NOMO-1 (cell line): ENCODE measurements around the gene OPCML.

Experiments
- DNase-seq, 2 experiments: peaks; one replicate each; lab custom pipeline; 2025; ENCODE audit not compliant: unreplicated experiment in 2 of 2; lab: John Stamatoyannopoulos, UW

Gene OPCML

DNA sequence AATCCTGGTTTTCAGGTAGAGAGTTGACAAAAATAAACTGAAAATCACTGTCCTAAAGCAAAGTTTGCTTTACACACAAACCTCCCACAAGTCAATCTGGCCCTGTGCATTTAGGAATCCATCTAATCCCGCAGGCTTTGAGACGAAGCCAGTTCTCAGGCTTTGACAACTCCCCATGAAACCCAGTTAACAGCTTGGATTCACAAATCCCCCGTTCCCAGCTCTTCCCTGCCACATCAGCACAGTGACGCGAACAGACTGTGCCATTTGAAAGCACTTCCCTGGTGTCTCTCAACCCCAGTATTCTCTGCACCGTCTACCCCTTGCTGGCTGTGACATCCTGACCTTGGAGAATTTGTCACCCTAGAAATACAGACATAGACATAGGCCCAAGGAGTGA is 117.8 kb downstream of the OPCML start:
- no peak for DNase-seq

DNA sequence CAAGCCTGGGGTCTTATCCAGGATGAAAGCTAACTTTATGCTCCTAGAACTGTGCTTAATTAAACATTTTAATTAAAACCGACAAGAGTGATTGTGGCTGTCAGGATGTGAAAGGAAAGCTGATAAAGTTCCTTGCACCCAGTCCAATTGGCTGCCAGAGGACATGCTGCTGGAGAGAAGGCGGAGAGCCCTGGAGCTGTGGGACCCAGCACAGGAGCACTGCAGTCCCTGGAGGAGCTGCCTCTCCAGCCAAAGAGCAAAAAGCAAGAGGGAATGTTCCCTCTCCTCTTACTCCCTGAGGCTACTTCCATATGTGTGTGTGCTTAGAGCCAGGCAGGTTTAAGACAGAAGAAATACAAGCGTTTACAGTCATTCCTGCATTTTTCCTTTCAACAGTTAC is 118.6 kb downstream of the OPCML start:
- DNase-seq = no peak

GRCh38 chr11:133409799-133410198 is 122.5 kb downstream of the OPCML start:
- DNase-seq = no peak

- DNase-seq = no peak
Observed at GRCh38 chr11:133408936-133409335, 123.4 kb downstream of the OPCML start.

DNA sequence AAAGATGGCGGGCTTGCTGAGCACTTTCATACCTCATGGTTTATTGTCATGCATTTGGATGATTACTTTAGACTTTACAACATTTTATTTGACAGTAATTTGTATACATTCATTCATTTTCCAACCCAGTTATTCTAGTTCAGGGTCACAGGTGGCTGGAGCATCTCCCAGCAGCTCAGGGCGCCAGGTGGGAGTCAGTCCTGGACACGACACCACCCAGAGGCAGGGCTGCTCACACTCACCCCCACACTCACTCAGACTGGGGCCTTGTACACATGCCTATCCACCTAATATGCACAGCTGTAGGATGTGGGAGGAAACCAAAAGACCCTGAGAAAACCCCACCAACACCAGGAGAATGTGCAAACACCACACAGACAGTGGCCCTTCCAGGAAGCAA is 123.9 kb downstream of the OPCML start:
- no peak for DNase-seq

DNA sequence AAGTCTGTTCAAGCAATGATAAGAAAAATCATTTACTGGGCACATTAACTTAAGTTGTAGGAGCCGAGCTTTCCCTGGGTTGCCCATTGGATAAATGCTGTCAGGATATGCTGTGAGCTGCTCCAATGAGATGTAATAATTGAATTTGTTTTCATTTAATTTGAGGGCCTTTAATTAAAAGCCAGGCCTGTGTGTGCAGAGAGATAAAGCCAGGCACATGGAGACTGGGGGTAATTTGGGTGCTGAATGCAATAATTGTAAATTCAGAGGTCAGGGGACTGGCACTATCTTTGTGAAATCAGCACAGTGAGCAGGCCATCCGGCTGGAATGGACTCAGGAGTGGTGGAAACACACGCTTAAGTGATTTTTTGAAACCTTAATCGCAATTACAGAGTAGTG is 125.8 kb downstream of the OPCML start:
- no peak for DNase-seq

DNA sequence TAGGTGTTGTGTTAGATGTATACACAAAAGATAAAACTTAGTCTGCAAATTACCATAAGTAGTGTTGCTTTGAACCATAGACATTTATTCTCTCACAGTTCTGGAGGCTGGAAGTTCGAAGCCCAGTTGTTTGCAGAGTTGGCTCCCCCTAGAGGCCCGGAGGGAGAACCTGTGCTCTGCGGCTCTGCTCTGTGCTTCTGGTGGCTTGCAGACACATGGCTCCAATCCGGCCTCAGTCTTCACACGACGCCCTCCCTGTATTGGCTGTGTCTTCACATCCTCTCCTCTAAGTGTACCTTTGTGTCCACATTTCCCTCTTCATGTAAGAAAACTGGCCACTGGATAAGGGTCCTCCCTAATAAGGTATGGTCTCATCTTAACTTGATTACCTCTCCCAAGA is 128.4 kb downstream of the OPCML start:
- DNase-seq = peak in 1 of 2 experiments; percentile 1

GRCh38 chr11:133402551-133402950 is 129.8 kb downstream of the OPCML start:
- DNase-seq = no peak

DNA sequence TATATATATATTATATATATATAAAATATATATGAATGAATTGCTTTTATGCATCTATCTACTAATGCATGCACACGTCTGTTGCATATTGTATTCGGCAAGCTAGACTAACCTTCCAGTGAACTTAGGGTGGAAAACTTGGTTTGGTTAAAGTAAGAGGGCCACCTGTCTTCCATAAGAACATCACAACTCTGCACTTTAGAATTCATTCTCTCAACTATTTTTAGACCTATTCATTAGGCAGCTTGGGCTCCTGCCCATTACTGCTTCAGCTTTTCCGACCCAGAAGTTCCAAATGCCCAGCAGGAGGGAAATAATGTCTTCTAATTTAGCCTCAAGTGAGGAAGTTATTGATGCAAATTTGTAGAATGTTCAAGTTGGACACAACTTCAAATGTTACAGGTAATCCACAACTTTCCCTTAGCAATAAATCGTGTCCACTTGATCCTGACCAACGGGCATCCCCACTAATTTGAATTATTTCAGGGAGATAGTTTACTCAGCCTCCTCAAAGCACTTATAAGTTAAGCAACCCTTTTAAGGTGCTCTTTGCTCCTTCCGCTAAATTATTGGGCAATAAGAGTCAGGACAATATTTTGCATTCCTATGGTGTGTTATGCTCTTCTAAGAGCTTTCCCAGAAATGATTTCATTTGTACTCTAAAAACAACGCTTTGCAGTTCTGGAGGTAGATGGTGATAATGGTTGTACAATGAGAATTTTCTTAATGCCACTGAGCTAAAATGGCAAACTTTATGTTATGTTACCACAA is 132.3 kb downstream of the OPCML start:
- DNase-seq = no peak

DNA sequence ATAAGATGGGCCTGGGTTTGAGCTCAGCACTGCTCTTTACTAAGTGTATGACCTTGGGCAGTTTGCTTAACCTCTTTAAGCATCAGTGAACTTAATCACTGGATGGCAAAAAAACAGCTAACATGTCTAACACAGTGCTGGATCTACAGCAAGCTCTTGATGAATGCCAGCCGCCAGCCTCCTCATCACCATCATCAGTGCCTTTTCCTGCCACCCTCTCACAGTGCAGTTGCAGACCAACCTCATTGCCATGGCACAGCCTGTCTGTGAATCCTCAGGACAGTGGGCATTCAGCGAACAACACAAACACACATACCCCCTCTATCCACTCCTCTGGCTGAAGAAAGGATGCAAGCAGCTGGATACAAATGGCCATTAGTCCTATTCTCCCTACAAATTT is 133.0 kb downstream of the OPCML start:
- DNase-seq = no peak

DNA sequence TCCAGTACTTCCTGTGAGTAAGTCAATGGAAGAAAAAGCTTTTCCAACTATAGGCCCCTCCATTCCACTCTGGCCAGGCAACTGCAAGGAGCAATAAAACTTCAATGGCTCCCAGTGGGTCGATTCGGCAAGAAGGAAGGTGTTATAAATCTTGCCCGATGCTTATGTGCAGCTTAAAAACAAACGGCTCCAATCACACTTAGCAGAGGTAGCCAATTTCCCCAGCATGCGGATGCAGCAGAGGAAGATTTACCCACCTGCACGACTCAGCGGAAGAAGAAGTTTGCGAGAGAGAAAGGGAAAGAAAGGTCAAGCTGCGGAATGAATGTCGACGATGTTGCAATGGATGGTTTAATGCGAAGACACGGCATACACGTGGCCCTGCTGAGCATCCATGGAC is 141.5 kb downstream of the OPCML start:
- DNase-seq = no peak

DNA sequence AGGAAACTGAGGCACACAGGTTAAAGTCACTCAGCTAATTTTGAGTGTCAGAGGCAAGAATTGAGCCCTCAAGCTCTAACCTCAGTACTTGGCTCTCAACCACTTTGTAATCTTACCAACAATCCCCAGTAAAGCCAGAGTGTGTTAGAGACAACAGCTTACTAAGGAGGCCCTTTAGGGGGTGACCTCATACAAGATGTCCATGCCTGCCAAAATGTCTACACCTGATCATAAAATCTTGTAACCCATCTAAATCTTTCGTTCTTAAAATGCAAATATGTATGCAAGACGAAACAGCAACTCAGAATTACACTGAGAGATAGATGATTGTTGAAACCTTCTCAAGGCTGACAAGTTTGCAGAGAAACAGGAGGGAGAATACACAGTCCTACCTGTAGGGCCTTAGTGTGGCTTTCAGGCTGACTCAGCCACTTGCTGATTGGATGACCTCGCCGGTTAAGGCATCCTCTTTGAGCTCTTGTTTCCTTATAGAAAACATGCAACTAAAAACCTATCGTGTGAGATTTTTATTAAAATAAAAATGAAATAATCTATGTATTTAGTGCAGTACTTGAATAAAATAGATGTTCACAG is 143.2 kb downstream of the OPCML start:
- DNase-seq = no peak

DNA sequence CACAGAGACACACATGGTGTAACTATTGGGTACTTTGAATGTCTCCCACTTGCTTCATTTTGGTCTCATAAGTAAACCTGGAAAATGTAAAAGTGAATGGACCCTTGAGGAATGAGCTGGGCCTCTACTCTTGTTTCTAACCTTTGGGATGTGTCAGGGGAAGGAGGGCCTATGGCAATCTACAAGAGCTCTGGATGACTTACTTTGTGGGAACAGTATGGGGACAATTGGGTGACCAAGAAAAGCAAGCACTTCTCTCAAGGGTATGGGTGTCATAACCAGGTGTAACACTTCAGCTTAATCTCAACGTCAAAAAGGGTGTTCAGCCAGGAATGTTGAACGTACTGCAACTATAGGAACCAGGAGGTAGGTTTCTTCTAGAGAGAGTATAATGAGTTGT is 144.0 kb downstream of the OPCML start:
- DNase-seq = no peak

DNA sequence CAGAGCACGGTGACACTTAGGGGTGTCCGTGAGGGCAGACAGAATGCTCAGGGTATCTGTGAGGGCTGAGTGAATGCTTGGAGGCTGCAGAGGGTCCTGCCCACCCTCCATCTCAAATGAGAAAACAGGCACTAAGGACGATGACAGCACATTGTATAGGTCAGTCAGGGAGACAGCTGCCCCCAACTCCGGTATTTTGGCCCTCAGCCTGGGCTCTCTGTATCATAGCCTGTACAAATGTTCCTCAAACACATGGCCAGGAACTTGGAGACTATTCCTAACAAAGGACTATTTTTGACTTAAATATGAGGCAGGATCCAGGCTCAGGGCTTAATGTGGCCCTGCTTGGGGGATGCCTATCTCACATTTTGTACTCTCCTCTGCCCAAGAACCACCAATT is 145.4 kb downstream of the OPCML start:
- DNase-seq = no peak

GRCh38 chr11:133386262-133386661 is 146.0 kb downstream of the OPCML start:
- DNase-seq = peak in 1 of 2 experiments; percentile 21

DNA sequence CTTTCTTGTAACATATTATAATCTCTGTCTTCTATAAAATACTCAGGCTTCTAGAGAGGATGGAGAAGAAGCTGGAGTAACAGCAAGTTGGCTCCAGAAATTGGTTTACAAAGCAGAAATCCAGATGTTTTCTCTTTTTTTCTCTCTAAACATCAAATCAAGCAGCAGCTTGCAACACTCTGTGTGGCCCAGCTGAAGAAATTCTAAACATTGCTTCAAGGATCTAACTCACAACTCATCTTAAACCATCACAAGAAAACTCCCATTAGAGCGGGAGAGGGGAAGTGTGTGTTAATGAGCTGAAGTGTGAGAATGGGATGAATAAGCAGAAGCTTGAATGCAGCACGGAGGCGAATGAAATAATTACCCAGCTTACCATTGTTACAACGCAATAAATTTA is 146.5 kb downstream of the OPCML start:
- DNase-seq = no peak

- DNase-seq = no peak
Observed at GRCh38 chr11:133384731-133385130, 147.6 kb downstream of the OPCML start.

DNA sequence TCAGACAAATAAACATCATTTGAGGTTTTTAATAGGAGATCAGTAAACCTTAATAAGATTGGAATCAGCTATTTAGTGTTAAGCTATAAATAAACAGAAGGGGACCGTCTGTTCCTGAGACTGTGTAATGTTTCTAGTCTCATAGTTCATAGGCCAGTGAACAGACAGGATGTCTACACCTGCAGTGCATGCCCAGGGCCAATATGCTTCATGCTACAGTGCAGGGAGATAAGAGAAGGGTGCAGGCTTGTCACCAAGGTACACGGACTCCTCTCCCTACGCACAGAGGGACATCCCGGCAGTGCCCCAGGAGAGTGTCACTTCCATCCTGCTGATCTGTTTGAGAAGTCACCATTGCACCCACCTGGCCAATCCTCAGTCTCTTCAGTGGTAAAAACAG is 148.6 kb downstream of the OPCML start:
- DNase-seq = no peak

DNA sequence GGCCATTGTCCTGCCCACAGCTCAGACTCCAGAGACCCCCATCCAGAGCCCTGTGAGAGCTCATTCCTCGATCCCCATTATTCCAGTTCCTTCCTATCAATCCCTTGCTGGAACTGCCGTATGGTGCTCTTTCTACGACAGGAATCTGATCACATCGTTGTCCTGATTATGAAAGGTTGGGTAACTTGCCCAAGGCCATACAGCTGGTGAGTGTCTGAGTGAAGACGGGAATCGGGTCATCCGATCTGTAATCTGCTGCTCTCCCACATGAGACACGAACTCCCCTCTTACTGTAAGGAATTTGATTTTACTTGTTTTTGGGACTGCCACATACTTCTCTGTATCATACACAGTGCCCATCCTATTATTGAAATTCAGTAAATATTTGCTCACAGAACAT is 149.1 kb downstream of the OPCML start:
- no peak for DNase-seq

DNA sequence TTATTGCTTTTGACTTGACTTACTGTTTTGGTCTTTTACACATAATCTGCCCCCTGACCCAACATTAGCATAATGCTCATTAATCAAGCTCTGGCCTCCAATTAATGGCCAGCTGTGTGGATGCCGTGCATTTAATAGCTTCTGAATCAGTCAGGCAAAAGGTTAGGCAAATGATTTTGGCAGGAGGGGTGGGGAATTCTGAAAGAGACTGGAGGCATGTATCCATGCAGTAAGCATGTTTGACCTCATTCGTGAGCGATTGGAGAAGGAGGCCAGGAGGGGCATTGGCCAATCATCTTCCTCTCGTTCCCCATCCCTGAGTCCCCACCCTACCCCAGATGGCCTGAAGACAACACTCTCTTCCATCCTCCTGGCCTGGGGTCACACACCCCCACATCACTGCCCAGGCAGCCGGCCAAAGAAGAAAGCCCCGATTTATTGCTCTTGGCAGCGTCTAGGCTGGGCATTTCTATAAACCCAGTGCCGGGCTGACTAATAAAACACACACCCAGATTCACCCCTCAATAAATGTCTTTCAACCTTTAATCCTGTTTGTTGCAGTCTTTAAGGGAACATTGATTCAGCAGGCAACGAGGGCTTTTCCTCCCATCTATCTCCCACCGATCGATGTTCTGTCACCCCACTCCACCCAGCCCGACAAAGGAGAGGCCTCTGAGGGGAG is 150.0 kb downstream of the OPCML start:
- no peak for DNase-seq

- DNase-seq = no peak
Observed at GRCh38 chr11:133381761-133382130, 150.6 kb downstream of the OPCML start.

GRCh38 chr11:133366147-133366546 is 166.2 kb downstream of the OPCML start:
- DNase-seq = no peak
